A673 (cell line): ENCODE measurements around the gene ELOVL6. TPM values are rescaled to one million over a fixed set of nuclear protein-coding genes. Genes with fewer than 3 reads are reported as not detected.

Source experiments
- BruUV-seq: library from RNA; stranded (reverse); fragments of 400-500 nt; replicated peaks from 2 replicates; lab custom pipeline; 2021; lab: Mats Ljungman, UMichigan
- CTCF ChIA-PET: fragments of 300-600 bp; sonication (Branson Sonifier 250); formaldehyde crosslinking; loops from one replicate; lab custom pipeline; 2022; ENCODE audit warnings: antibody characterized with exemption; lab: Charles Lee
- POLR2A ChIA-PET: fragments of 300-600 bp; sonication (Branson Sonifier 250); formaldehyde crosslinking; loops from one replicate; lab custom pipeline; 2022; ENCODE audit warnings: antibody characterized with exemption; ENCODE audit not compliant: low non-redundant PET; lab: Charles Lee
- DNase-seq: peaks from one replicate; pipeline ENCODE4 v3.0.0-alpha.2; 2015; ENCODE audit warnings: low spot score
- H3K27ac ChIP-seq: fragments of 200-600 bp; sonication (generic); 2 replicates; pipeline ENCODE4 v1.5.1; 2016; ENCODE audit warnings: mixed run types, low read depth, mild to moderate bottlenecking, mixed read lengths, antibody characterized with exemption, low read length; ENCODE audit not compliant: poor library complexity, severe bottlenecking
- H3K27me3 ChIP-seq: fragments of 200-600 bp; sonication (generic); replicated peaks from 2 replicates; pipeline ENCODE4 v1.6.1; 2017; ENCODE audit warnings: mixed run types, low read depth, mild to moderate bottlenecking, mixed read lengths, antibody characterized with exemption, low read length; ENCODE audit not compliant: insufficient read depth, poor library complexity
- H3K36me3 ChIP-seq: fragments of 200-600 bp; sonication (generic); 2 replicates; pipeline ENCODE4 v1.6.1; 2016; ENCODE audit warnings: mixed run types, mild to moderate bottlenecking, mixed read lengths, antibody characterized with exemption, low read length; ENCODE audit not compliant: insufficient read depth, poor library complexity, severe bottlenecking
- H3K4me1 ChIP-seq: fragments of 200-600 bp; sonication (generic); 2 replicates; pipeline ENCODE4 v1.6.1; 2017; ENCODE audit warnings: mixed run types, mild to moderate bottlenecking, mixed read lengths, antibody characterized with exemption, low read length; ENCODE audit not compliant: insufficient read depth, poor library complexity, severe bottlenecking
- H3K4me3 ChIP-seq: fragments of 200-600 bp; sonication (generic); 2 replicates; pipeline ENCODE4 v1.5.1; 2016; ENCODE audit warnings: low read depth, mixed run types, mild to moderate bottlenecking, mixed read lengths, low read length; ENCODE audit not compliant: poor library complexity, severe bottlenecking
- H3K9me3 ChIP-seq: fragments of 200-600 bp; sonication (generic); 2 replicates; pipeline ENCODE4 v1.6.1; 2016; ENCODE audit warnings: mixed run types, low read depth, mild to moderate bottlenecking, mixed read lengths, antibody characterized with exemption, low read length; ENCODE audit not compliant: poor library complexity, severe bottlenecking
- EZH2 ChIP-seq: fragments of 200-600 bp; sonication (generic); IDR thresholded peaks from 2 replicates; pipeline ENCODE4 v1.6.1; 2017; ENCODE audit warnings: borderline replicate concordance, low read depth, mild to moderate bottlenecking, mixed read lengths, antibody characterized with exemption, low read length; ENCODE audit not compliant: poor library complexity, severe bottlenecking
- intact Hi-C: fragments of 100-400 bp; cut with micrococcal nuclease; formaldehyde crosslinking; loops from one replicate; pipeline ENCODE4 v1.10.0; 2022; ENCODE audit not compliant: unreplicated experiment
- total RNA-seq: library from RNA; stranded (reverse); gene quantifications from 2 replicates; pipeline ENCODE4 v1.2.3, GENCODE V29; 2021
- TF ChIP-seq, protein P1 (sequence below): fragments of 300-800, 200-600 bp; sonication (generic); conservative IDR thresholded peaks from 2 replicates; pipeline ENCODE4 v1.5.1; 2017; ENCODE audit warnings: low read depth, mild to moderate bottlenecking, antibody characterized with exemption, low read length, moderate library complexity, mixed read lengths

ELOVL6 gene
- total RNA-seq, 1 experiment from 2014 or later, result 50.0 TPM

- H3K4me3 ChIP-seq, result no peak overlapping the region
- DNase-seq, result no peak
- H3K27ac ChIP-seq, result no peak overlapping the region
- H3K36me3 ChIP-seq, result no peaks in the 10 kb centered on the region
- H3K9me3 ChIP-seq, result no peaks in the 10 kb centered on the region
- POLR2A ChIA-PET, result no interaction called here
- TF ChIP-seq, protein P1, sequence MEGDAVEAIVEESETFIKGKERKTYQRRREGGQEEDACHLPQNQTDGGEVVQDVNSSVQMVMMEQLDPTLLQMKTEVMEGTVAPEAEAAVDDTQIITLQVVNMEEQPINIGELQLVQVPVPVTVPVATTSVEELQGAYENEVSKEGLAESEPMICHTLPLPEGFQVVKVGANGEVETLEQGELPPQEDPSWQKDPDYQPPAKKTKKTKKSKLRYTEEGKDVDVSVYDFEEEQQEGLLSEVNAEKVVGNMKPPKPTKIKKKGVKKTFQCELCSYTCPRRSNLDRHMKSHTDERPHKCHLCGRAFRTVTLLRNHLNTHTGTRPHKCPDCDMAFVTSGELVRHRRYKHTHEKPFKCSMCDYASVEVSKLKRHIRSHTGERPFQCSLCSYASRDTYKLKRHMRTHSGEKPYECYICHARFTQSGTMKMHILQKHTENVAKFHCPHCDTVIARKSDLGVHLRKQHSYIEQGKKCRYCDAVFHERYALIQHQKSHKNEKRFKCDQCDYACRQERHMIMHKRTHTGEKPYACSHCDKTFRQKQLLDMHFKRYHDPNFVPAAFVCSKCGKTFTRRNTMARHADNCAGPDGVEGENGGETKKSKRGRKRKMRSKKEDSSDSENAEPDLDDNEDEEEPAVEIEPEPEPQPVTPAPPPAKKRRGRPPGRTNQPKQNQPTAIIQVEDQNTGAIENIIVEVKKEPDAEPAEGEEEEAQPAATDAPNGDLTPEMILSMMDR, result no peak
- TF ChIP-seq EZH2, result no peak
- no peaks in the 10 kb centered on the region for H3K27me3 ChIP-seq
- no TSS peak for BruUV-seq
- peaks cover 5% of the 10 kb centered on the region for H3K4me1 ChIP-seq
- CTCF ChIA-PET, result no interaction called here
- intact Hi-C loops, result no loop called here
Observed at GRCh38 chr4:110061076-110061475, 137.3 kb downstream of the ELOVL6 start.

GRCh38 chr4:110059556-110060191 lies 138.7 kb downstream of the ELOVL6 start:
- TF ChIP-seq, protein P1, result no peak
- no peak for TF ChIP-seq EZH2
- Histone ChIP-seq H3K27me3 (no peaks in the 10 kb centered on the region), H3K9me3 (no peaks in the 10 kb centered on the region), H3K4me3 (no peak overlapping the region), H3K36me3 (no peaks in the 10 kb centered on the region), H3K27ac (no peak overlapping the region), H3K4me1 (peaks cover 14% of the 10 kb centered on the region)
- ChIA-PET CTCF (no interaction called here), POLR2A (no interaction called here)
- DNase-seq, result no peak
- no TSS peak for BruUV-seq
- intact Hi-C loops, result no loop called here

DNA sequence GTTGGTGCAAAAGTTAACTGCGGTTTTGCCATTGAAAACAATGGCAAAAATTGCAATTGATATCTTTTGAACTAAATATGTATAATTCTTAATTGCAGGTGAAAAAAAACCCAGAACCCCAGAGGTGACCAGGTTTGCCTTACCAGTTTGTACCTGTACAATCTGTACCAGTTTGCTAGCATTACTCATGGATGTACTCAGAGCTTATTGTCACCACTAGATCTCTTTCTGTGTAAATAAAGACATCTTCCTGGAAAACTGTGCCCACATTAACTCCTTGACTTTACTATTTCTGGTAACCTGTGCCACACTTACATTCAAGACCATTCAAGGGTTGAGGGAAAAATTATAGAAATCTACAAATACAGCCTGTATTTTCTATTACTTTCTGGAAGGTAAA lies 139.7 kb downstream of the ELOVL6 start:
- no peak overlapping the region for H3K27ac ChIP-seq
- TF ChIP-seq, protein P1, result no peak
- TF ChIP-seq EZH2, result no peak
- ChIA-PET POLR2A (no interaction called here), CTCF (no interaction called here)
- intact Hi-C loops, result no loop called here
- BruUV-seq, result no TSS peak
- no peak for DNase-seq
- peaks cover 14% of the 10 kb centered on the region for H3K4me1 ChIP-seq
- no peaks in the 10 kb centered on the region for H3K36me3 ChIP-seq
- H3K27me3 ChIP-seq, result no peaks in the 10 kb centered on the region
- H3K4me3 ChIP-seq, result no peak overlapping the region
- no peaks in the 10 kb centered on the region for H3K9me3 ChIP-seq
